Ascending aorta (tissue), 2 donors: Measurements from ENCODE around the gene BOLA3. TPM values are rescaled to one million over a fixed set of nuclear protein-coding genes. Genes with fewer than 3 reads are reported as not detected.
A peak's percentile ranks its signal among the peaks of the same experiment; 100 is the strongest.

ENCODE experiments used
- DNase-seq, 2 donors: peaks; one replicate each; pipeline ENCODE4 v3.0.0-alpha.2; 2019; ENCODE audit warnings: low spot score in 2 of 2
- H3K27ac ChIP-seq, 2 donors: fragments of 200-600 bp; sonication (generic); one replicate each; pipeline ENCODE4 v1.5.1; 2016 to 2017; ENCODE audit warnings: mild to moderate bottlenecking in 1 of 2
- H3K27me3 ChIP-seq: fragments of 200-600 bp; sonication (generic); one replicate; pipeline ENCODE4 v1.5.1; 2017
- H3K36me3 ChIP-seq, 2 donors: fragments of 200-600 bp; sonication (generic); one replicate each; pipeline ENCODE4 v1.5.1; 2016
- H3K4me1 ChIP-seq, 2 donors: fragments of 200-600 bp; sonication (generic); one replicate each; pipeline ENCODE4 v1.5.1; 2016 to 2017; ENCODE audit warnings: mild to moderate bottlenecking in 1 of 2
- H3K4me3 ChIP-seq, 2 donors: fragments of 200-600 bp; sonication (generic); one replicate each; pipeline ENCODE4 v1.5.1; 2016 to 2017; ENCODE audit warnings: mild to moderate bottlenecking in 1 of 2
- H3K9me3 ChIP-seq, 2 donors: fragments of 200-600 bp; sonication (generic); one replicate each; pipeline ENCODE4 v1.5.1; 2016
- CTCF ChIP-seq, 3 experiments: fragments of 200-600 bp in 2 of 3; fragments of 450-650 bp in 1 of 3; sonication (generic) in 2 of 3; IDR thresholded peaks; one replicate each; pipeline ENCODE4 v1.5.1; 2016 to 2019; ENCODE audit warnings: antibody characterized with exemption in 3 of 3, mild to moderate bottlenecking in 1 of 3, moderate library complexity in 1 of 3
- intact Hi-C: fragments of 100-400 bp; cut with DNase I; formaldehyde crosslinking; loops from one replicate; pipeline ENCODE4 v1.15.1; 2023
- total RNA-seq: library from RNA; depleted of rRNA; stranded (reverse); fragments of >200 nt; gene quantifications from one replicate; pipeline ENCODE4 v1.1.0, GENCODE V29; 2016

BOLA3 gene
- total RNA-seq, 1 donor from 2014 or later = 47.3 TPM

GRCh38 chr2:74107071-74107470, 40.6 kb downstream of the BOLA3 start:
- H3K36me3 ChIP-seq = peaks cover 5 to 8% of the 10 kb centered on the region in 2 donors
- H3K4me1 ChIP-seq = no peaks in the 10 kb centered on the region
- no peak overlapping the region for H3K4me3 ChIP-seq
- no peaks in the 10 kb centered on the region for H3K27me3 ChIP-seq
- no peak overlapping the region for H3K27ac ChIP-seq
- DNase-seq = no peak
- no peak for TF ChIP-seq CTCF (IDR thresholded peaks at IDR 0.05)
- no peaks in the 10 kb centered on the region for H3K9me3 ChIP-seq
- intact Hi-C loops = no loop called here

GRCh38 chr2:74105413-74105812, 42.3 kb downstream of the BOLA3 start:
- no peak for DNase-seq
- no peak overlapping the region for H3K27ac ChIP-seq
- H3K36me3 ChIP-seq = peaks cover 19 to 22% of the 10 kb centered on the region in 2 donors
- no peaks in the 10 kb centered on the region for H3K27me3 ChIP-seq
- intact Hi-C loops = no loop called here
- no peaks in the 10 kb centered on the region for H3K4me1 ChIP-seq
- no peaks in the 10 kb centered on the region for H3K9me3 ChIP-seq
- H3K4me3 ChIP-seq = no peak overlapping the region
- TF ChIP-seq CTCF (IDR thresholded peaks at IDR 0.05) = no peak

GRCh38 chr2:74104839-74105238, 42.9 kb downstream of the BOLA3 start:
- no peak for DNase-seq
- TF ChIP-seq CTCF (IDR thresholded peaks at IDR 0.05) = peak in 1 of 3 experiments; percentile 13
- H3K27me3 ChIP-seq = no peaks in the 10 kb centered on the region
- intact Hi-C loops = no loop called here
- no peak overlapping the region for H3K27ac ChIP-seq
- peaks cover 19 to 28% of the 10 kb centered on the region in 2 donors for H3K36me3 ChIP-seq
- no peaks in the 10 kb centered on the region for H3K4me1 ChIP-seq
- H3K9me3 ChIP-seq = no peaks in the 10 kb centered on the region
- H3K4me3 ChIP-seq = no peak overlapping the region

- Histone ChIP-seq H3K27ac (no peak overlapping the region), H3K4me1 (no peaks in the 10 kb centered on the region), H3K27me3 (no peaks in the 10 kb centered on the region), H3K4me3 (no peak overlapping the region), H3K36me3 (peaks cover 26 to 28% of the 10 kb centered on the region in 2 donors), H3K9me3 (no peaks in the 10 kb centered on the region)
- no peak for DNase-seq
- no peak for TF ChIP-seq CTCF (IDR thresholded peaks at IDR 0.05)
- intact Hi-C loops = no loop called here
These were observed 43.9 kb downstream of the BOLA3 start for GRCh38 chr2:74103763-74104162.

- Histone ChIP-seq H3K27me3 (no peaks in the 10 kb centered on the region), H3K9me3 (no peaks in the 10 kb centered on the region), H3K4me1 (no peaks in the 10 kb centered on the region), H3K4me3 (no peak overlapping the region), H3K36me3 (peaks cover 26 to 28% of the 10 kb centered on the region in 2 donors), H3K27ac (no peak overlapping the region)
- TF ChIP-seq CTCF (IDR thresholded peaks at IDR 0.05) = no peak
- no peak for DNase-seq
- intact Hi-C loops = no loop called here
These were observed 45.2 kb downstream of the BOLA3 start for GRCh38 chr2:74102516-74102915.
